Right forelimb (tissue), 1 donor: ENCODE measurements around the gene YTHDC1.
"Not testable (repeated sequence)": the region's sequence is repeated elsewhere in the genome, so short reads cannot be mapped to it uniquely, and the experiment has no call there.

Experiments
- DNase-seq: peaks from one replicate; pipeline ENCODE4 v3.0.0-alpha.2; 2018

Gene YTHDC1

GRCh38 chr4:68287704-68288392 is 62.0 kb downstream of the YTHDC1 start:
- no peak for DNase-seq

- no peak for DNase-seq
These were observed 66.2 kb downstream of the YTHDC1 start for GRCh38 chr4:68283714-68284113.

DNA sequence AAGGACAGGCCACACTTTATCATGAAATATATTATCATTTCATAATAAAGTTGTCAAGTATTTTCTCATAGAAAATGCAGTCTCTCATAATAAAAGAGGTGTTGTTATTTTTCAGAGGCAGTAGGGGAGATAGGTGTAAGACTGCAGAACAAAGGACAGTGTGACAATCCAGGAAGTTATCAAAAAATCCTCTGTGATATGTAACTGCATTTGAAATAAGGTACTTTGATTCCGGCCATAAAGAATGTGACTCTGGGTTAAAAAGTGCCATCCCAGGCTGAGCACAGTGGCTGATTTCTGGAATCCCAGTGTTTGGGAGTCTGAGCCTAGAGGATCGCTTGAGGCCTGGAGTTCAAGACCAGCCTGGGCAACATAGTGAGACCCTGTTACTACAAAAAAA is 66.8 kb downstream of the YTHDC1 start:
- no peak for DNase-seq

GRCh38 chr4:68281796-68282740 is 67.8 kb downstream of the YTHDC1 start:
- not testable (repeated sequence) for DNase-seq

GRCh38 chr4:68278029-68278428 is 71.9 kb downstream of the YTHDC1 start:
- no peak for DNase-seq

DNA sequence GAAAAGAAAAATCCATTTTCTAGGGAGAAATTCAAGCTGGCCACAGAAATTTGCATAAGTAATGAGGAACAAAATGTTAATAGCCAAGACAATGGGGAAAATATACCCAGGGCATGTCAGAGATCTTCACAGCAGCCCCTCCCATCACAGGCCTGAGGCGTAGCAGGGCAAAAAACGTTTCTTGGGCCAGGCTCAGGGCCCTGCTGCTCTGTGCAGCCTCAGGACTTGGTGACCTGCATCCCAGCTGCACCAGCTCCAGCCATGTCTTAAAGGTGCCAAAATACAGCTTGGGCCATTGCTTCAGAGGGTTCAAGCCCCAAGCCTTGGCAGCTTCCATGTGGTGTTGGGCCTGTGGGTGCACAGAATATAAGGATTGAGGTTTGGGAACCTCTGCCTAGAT is 72.3 kb downstream of the YTHDC1 start:
- no peak for DNase-seq

- DNase-seq = no peak
These were observed 77.0 kb downstream of the YTHDC1 start for GRCh38 chr4:68272860-68273259.

DNA sequence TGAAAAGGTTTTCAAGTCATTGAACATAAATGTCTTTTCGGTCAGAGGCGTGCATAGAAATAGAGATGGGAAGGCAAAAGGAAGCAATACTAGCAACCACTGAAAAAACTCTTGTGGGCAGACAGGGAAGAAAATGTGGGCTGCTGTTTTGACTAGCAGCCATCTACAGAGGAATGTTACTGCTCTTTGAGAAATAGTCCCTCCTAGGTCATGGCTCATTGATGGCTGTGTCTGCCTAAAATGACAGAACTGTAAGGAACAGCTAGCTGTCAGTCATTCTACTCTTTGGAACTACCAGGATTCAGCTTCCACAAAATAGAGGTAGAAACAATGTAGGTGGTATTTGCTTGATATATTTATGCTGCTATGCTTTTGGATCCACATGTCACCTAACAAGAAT is 77.5 kb downstream of the YTHDC1 start:
- DNase-seq = no peak

DNA sequence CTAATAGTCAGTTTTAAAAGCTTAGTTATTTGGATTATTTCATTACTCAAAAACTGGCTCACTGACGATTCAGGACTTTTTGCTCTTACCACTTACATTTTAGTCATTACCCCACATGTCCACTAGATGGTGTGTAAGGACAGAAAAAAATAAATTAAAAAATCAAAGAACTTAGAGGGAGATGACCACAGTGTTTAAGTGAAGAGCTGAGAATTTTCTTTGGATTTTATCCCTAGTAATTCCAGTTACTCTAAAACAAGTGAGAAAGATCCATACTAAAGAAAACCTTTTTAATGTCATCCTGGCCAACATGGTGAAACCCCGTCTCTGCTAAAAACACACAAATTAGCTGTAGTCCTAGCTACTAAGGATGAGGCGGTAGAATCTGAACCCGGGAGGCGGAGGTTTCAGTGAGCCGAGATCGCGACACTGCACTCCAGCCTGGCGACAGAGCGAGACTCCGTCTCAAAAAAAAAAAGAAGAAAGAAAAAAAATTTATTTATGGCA is 78.0 kb downstream of the YTHDC1 start:
- peak; percentile 46 for DNase-seq

GRCh38 chr4:68267433-68267944 is 82.4 kb downstream of the YTHDC1 start:
- no peak for DNase-seq

GRCh38 chr4:68264875-68265565 is 84.9 kb downstream of the YTHDC1 start:
- no peak for DNase-seq
